Neural progenitor cell (in vitro differentiated cells): ENCODE measurements around the gene LAMB4. TPM values are rescaled to one million over a fixed set of nuclear protein-coding genes. Genes with fewer than 3 reads are reported as not detected.

Experiments
- DNase-seq: peaks from one replicate; pipeline ENCODE4 v3.0.0-alpha.2; 2016; ENCODE audit warnings: low spot score
- H2AFZ ChIP-seq: fragments of 200-600 bp; sonication (generic); replicated peaks from 2 replicates; pipeline ENCODE4 v1.6.1; 2016; ENCODE audit warnings: antibody characterized with exemption
- H3F3A ChIP-seq: fragments of 200-600 bp; sonication (generic); 2 replicates; pipeline ENCODE4 v1.6.1; 2016; ENCODE audit warnings: antibody characterized with exemption, low read depth
- H3K27ac ChIP-seq: fragments of 200-600 bp; sonication (generic); 2 replicates; pipeline ENCODE4 v1.5.1; 2016; ENCODE audit warnings: mild to moderate bottlenecking
- H3K27me3 ChIP-seq: fragments of 200-600 bp; sonication (generic); 2 replicates; pipeline ENCODE4 v1.6.1; 2016; ENCODE audit warnings: mild to moderate bottlenecking, moderate library complexity
- H3K36me3 ChIP-seq: fragments of 200-600 bp; sonication (generic); 2 replicates; pipeline ENCODE4 v1.5.1; 2016
- H3K4me1 ChIP-seq: fragments of 200-600 bp; sonication (generic); 2 replicates; pipeline ENCODE4 v1.6.1; 2016; ENCODE audit warnings: mixed run types
- H3K4me2 ChIP-seq: fragments of 200-600 bp; sonication (generic); 2 replicates; pipeline ENCODE4 v1.6.1; 2016
- H3K4me3 ChIP-seq: fragments of 200-600 bp; sonication (generic); 2 replicates; pipeline ENCODE4 v1.5.1; 2016
- H3K79me2 ChIP-seq: fragments of 200-600 bp; sonication (generic); 2 replicates; pipeline ENCODE4 v1.6.1; 2016; ENCODE audit warnings: low read depth
- H3K9ac ChIP-seq: fragments of 200-600 bp; sonication (generic); 2 replicates; pipeline ENCODE4 v1.6.1; 2016
- H3K9me3 ChIP-seq: fragments of 200-600 bp; sonication (generic); 2 replicates; pipeline ENCODE4 v1.5.1; 2016; ENCODE audit warnings: low read depth
- H4K20me1 ChIP-seq: fragments of 200-600 bp; sonication (generic); 2 replicates; pipeline ENCODE4 v1.6.1; 2016; ENCODE audit warnings: low read depth
- H3K27ac Mint-ChIP-seq: 3 replicates; pipeline ENCODE4 v1.8.0; 2021; ENCODE audit warnings: mixed read lengths
- H3K27me3 Mint-ChIP-seq: 2 replicates; pipeline ENCODE4 v1.8.0; 2022; ENCODE audit warnings: low read depth, mild to moderate bottlenecking, inconsistent platforms, moderate library complexity, mixed read lengths; ENCODE audit not compliant: insufficient read depth
- H3K36me3 Mint-ChIP-seq: 3 replicates; pipeline ENCODE4 v1.8.0; 2021; ENCODE audit warnings: mixed read lengths
- H3K4me1 Mint-ChIP-seq: 3 replicates; pipeline ENCODE4 v1.8.0; 2021; ENCODE audit warnings: mixed read lengths
- H3K4me3 Mint-ChIP-seq: 3 replicates; pipeline ENCODE4 v1.8.0; 2021; ENCODE audit warnings: mild to moderate bottlenecking, moderate library complexity, mixed read lengths
- H3K9me3 Mint-ChIP-seq: 3 replicates; pipeline ENCODE4 v1.8.0; 2020; ENCODE audit warnings: mixed read lengths
- EZH2 ChIP-seq: fragments of 200-600 bp; sonication (generic); IDR thresholded peaks from 2 replicates; pipeline ENCODE4 v1.6.1; 2017; ENCODE audit warnings: antibody characterized with exemption, mild to moderate bottlenecking, moderate library complexity
- EZH2phosphoT487 ChIP-seq: fragments of 200-600 bp; sonication (generic); IDR thresholded peaks from 2 replicates; pipeline ENCODE4 v1.6.1; 2017; ENCODE audit warnings: antibody characterized with exemption
- total RNA-seq: library from RNA; depleted of rRNA; stranded (reverse); fragments of >200 nt; gene quantifications from 2 replicates; pipeline ENCODE4 v1.2.3, GENCODE V29; 2015; ENCODE audit warnings: low replicate concordance
- TF ChIP-seq, protein P1 (sequence below): fragments of 200-600 bp; sonication (generic); IDR thresholded peaks from 2 replicates; pipeline ENCODE4 v1.5.1; 2017; ENCODE audit warnings: antibody characterized with exemption, mild to moderate bottlenecking

LAMB4 gene
- total RNA-seq, 1 donor from 2014 or later: not detected

DNA sequence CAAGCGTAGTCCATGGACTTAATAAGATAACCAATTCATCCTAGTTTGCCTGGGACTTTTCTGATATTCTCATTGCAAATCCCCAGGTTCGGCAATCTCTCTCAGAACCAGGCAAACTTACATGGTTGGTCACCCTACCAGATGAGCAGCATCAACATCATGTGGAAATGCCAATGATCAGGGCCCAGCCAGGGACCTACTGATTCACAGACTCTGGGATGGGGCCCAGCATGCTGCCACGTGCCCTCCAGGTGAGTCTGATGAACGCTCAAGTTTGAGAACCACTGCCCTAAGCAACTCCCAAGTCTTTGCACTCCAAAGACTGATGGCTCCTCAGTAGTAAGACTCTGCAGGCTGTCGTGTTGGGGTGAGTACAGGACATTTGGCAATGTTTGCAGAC lies 2.7 kb downstream of the LAMB4 start:
- Mint-ChIP-seq H3K4me1 (peaks cover 7% of the 10 kb centered on the region), H3K27me3 (no peaks in the 10 kb centered on the region), H3K36me3 (no peaks in the 10 kb centered on the region), H3K9me3 (peaks cover 2% of the 10 kb centered on the region), H3K27ac (no peak overlapping the region), H3K4me3 (no peak overlapping the region)
- H3K9ac ChIP-seq: no peak overlapping the region
- no peaks in the 10 kb centered on the region for H3K9me3 ChIP-seq
- no peaks in the 10 kb centered on the region for H3K27me3 ChIP-seq
- H3F3A ChIP-seq: peaks cover 6% of the 10 kb centered on the region
- H3K4me2 ChIP-seq: no peak overlapping the region
- TF ChIP-seq EZH2phosphoT487: no peak
- no peak for TF ChIP-seq EZH2
- TF ChIP-seq, protein P1, sequence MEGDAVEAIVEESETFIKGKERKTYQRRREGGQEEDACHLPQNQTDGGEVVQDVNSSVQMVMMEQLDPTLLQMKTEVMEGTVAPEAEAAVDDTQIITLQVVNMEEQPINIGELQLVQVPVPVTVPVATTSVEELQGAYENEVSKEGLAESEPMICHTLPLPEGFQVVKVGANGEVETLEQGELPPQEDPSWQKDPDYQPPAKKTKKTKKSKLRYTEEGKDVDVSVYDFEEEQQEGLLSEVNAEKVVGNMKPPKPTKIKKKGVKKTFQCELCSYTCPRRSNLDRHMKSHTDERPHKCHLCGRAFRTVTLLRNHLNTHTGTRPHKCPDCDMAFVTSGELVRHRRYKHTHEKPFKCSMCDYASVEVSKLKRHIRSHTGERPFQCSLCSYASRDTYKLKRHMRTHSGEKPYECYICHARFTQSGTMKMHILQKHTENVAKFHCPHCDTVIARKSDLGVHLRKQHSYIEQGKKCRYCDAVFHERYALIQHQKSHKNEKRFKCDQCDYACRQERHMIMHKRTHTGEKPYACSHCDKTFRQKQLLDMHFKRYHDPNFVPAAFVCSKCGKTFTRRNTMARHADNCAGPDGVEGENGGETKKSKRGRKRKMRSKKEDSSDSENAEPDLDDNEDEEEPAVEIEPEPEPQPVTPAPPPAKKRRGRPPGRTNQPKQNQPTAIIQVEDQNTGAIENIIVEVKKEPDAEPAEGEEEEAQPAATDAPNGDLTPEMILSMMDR: no peak
- no peak overlapping the region for H3K27ac ChIP-seq
- no peak for DNase-seq
- no peaks in the 10 kb centered on the region for H3K79me2 ChIP-seq
- H3K4me1 ChIP-seq: peaks cover 9% of the 10 kb centered on the region
- H2AFZ ChIP-seq: no peak overlapping the region
- no peaks in the 10 kb centered on the region for H3K36me3 ChIP-seq
- no peaks in the 10 kb centered on the region for H4K20me1 ChIP-seq
- H3K4me3 ChIP-seq: no peak overlapping the region

DNA sequence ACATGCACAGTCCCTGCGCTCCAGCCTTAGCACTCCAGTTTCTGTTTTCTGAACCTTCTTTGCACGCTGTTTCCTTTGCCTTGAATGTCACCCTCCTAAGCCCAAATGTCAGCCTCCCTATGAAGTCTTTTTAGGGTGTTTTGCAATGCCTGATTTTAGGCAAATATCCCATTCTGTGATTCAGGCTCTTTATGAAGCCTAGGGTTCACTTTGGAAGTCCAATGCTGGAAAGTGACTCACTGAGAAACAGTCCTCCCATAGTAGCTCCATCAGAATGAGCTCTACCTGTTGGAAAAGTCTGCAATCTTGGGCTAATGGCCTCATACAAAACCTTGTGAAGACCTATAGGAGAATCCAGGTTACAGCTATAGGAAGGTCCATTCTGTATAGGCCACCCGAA lies 5.3 kb downstream of the LAMB4 start:
- H3K4me1 Mint-ChIP-seq: no peaks in the 10 kb centered on the region
- H3K9ac ChIP-seq: no peak overlapping the region
- no peaks in the 10 kb centered on the region for H3K27me3 ChIP-seq
- peaks cover 2% of the 10 kb centered on the region for H3K9me3 Mint-ChIP-seq
- no peaks in the 10 kb centered on the region for H3K27me3 Mint-ChIP-seq
- no peak overlapping the region for H3K4me3 ChIP-seq
- H3K36me3 ChIP-seq: no peaks in the 10 kb centered on the region
- TF ChIP-seq EZH2phosphoT487 (no peak), EZH2 (no peak)
- TF ChIP-seq, protein P1: no peak
- no peaks in the 10 kb centered on the region for H4K20me1 ChIP-seq
- H3K4me3 Mint-ChIP-seq: no peak overlapping the region
- no peaks in the 10 kb centered on the region for H3K36me3 Mint-ChIP-seq
- H3K79me2 ChIP-seq: no peaks in the 10 kb centered on the region
- no peak for DNase-seq
- H3K4me2 ChIP-seq: no peak overlapping the region
- H3K27ac ChIP-seq: no peak overlapping the region
- H3K27ac Mint-ChIP-seq: no peak overlapping the region
- H3K4me1 ChIP-seq: no peaks in the 10 kb centered on the region
- no peaks in the 10 kb centered on the region for H3F3A ChIP-seq
- no peak overlapping the region for H2AFZ ChIP-seq
- no peaks in the 10 kb centered on the region for H3K9me3 ChIP-seq

DNA sequence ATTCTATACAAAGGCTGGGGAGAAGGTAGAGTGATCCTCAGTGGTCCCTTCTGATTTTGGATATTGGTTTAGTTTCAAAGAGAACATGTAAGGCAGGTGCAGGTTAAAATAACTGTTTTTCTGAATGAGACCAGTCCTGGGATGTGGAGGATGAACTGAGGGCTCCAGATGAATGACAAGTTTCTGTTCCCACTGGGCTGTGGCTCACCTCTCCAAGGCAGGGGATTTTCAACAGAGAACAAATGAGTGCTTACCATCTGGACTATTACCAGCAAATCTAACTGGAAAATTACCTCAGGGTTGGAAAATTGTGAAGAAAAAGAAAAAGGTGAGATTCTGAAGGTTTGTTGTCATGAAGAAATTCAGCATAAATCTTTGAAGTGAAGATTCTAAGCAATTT lies 8.0 kb downstream of the LAMB4 start:
- no peaks in the 10 kb centered on the region for H3K9me3 ChIP-seq
- no peaks in the 10 kb centered on the region for H3K9me3 Mint-ChIP-seq
- no peaks in the 10 kb centered on the region for H3K27me3 Mint-ChIP-seq
- H3K27ac ChIP-seq: no peak overlapping the region
- no peak for DNase-seq
- H3K4me3 ChIP-seq: no peak overlapping the region
- H3K36me3 Mint-ChIP-seq: no peaks in the 10 kb centered on the region
- no peak overlapping the region for H3K9ac ChIP-seq
- no peak overlapping the region for H3K4me2 ChIP-seq
- H3K79me2 ChIP-seq: no peaks in the 10 kb centered on the region
- H3K4me1 Mint-ChIP-seq: no peaks in the 10 kb centered on the region
- H4K20me1 ChIP-seq: no peaks in the 10 kb centered on the region
- H3K4me1 ChIP-seq: no peaks in the 10 kb centered on the region
- H3K27me3 ChIP-seq: no peaks in the 10 kb centered on the region
- H3K4me3 Mint-ChIP-seq: no peak overlapping the region
- H3F3A ChIP-seq: no peaks in the 10 kb centered on the region
- H3K27ac Mint-ChIP-seq: no peak overlapping the region
- TF ChIP-seq, protein P1: no peak
- TF ChIP-seq EZH2: no peak
- TF ChIP-seq EZH2phosphoT487: no peak
- H3K36me3 ChIP-seq: no peaks in the 10 kb centered on the region
- peak overlapping the region; percentile 3 for H2AFZ ChIP-seq

DNA sequence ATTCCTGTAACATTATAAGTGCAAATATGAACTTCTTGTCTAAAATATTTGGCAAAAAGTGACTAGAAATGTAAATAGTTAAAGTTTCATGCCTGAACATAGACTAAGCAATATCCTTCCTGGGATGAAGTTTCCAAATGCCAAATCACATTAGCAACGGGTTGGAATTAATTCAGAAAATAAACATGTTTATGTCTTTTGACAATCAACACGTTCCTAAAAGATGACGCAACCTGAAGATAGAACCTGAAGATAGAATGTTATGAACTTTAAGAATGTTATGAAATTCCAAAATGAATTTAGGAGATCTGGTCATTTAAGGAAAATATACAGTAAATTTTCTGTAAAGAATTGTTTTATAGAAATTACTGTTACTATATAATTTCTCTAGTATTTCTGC lies 9.2 kb downstream of the LAMB4 start:
- Histone ChIP-seq H3K4me1 (no peaks in the 10 kb centered on the region), H3K9ac (no peak overlapping the region), H2AFZ (no peak overlapping the region), H3K36me3 (no peaks in the 10 kb centered on the region), H3F3A (no peaks in the 10 kb centered on the region), H3K27me3 (no peaks in the 10 kb centered on the region), H3K9me3 (no peaks in the 10 kb centered on the region), H3K79me2 (no peaks in the 10 kb centered on the region), H3K27ac (no peak overlapping the region), H3K4me2 (no peak overlapping the region), H4K20me1 (no peaks in the 10 kb centered on the region), H3K4me3 (no peak overlapping the region)
- TF ChIP-seq EZH2 (no peak), EZH2phosphoT487 (no peak)
- TF ChIP-seq, protein P1: no peak
- Mint-ChIP-seq H3K36me3 (no peaks in the 10 kb centered on the region), H3K27ac (no peak overlapping the region), H3K4me1 (no peaks in the 10 kb centered on the region), H3K4me3 (no peak overlapping the region), H3K27me3 (no peaks in the 10 kb centered on the region), H3K9me3 (no peaks in the 10 kb centered on the region)
- DNase-seq: no peak
